ENCODE measurements around the gene ZBTB7B. TPM values are rescaled to one million over a fixed set of nuclear protein-coding genes. Genes with fewer than 3 reads are reported as not detected.

The ZBTB7B gene
- total RNA-seq, 2 experiments from 2014 or later, result 22.8 to 25.1 TPM

DNA sequence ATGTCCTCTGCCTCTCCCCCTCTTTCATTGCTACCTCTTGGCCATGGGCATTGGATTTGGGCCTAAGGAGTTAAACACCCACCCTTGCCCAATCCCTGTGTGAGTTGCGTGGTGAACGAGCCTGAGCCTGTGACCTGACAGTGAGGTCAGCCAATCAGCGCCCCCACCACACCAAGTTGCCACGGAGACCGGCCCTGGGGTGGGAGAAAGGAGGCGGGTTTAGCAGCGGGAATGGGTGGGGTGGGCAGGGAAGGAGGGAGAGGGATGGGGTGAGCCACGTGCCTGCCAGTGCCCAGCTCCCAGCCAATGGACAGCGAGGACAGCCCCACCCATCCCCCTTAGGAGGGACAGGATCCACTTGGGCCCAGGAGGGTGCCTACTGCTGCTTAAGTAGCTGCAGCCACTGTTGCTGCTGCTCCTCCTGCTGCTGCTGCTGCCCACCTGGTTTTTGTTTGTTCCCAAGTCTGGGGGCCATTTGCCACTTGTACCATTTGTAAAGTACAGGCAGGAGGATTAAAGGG, 9.5 kb downstream of the ZBTB7B start:
- intact Hi-C loops (cut with DNase I, micrococcal nuclease), result no loop called here
- TF ChIP-seq CTCF (IDR thresholded peaks at IDR 0.05), result no peak
- Mint-ChIP-seq H3K36me3 (ENCODE audit: low read depth) (peaks cover 48% of the 10 kb centered on the region), H3K4me1 (ENCODE audit: low read depth) (peaks cover 80% of the 10 kb centered on the region), H3K27me3 (no peaks in the 10 kb centered on the region), H3K4me3 (peak overlapping the region; percentile 91), H3K27ac (peak overlapping the region; percentile 92), H3K9me3 (no peaks in the 10 kb centered on the region)
- DNase-seq, result peak in 4 of 14 experiments; percentile 42 to 58 (median 51)
- Histone ChIP-seq H3K4me1 (ENCODE audit: insufficient read depth, low read length) (peaks cover 99% of the 10 kb centered on the region), H3K27me3 (ENCODE audit: control insufficient read depth in 1 of 2, insufficient read depth in 2 of 2, low read length in 2 of 2) (no peaks in the 10 kb centered on the region), H3K9me3 (ENCODE audit: control insufficient read depth in 1 of 2, insufficient read depth in 1 of 2, low read length in 2 of 2) (no peaks in the 10 kb centered on the region), H3K4me3 (ENCODE audit: low read length) (peak overlapping the region; percentile 89), H3K27ac (ENCODE audit: low read depth in 1 of 2, low read length in 2 of 2) (peak overlapping the region; percentile 87 to 88), H3K36me3 (ENCODE audit: insufficient read depth, low read length) (peaks cover 48% of the 10 kb centered on the region)
- ChIA-PET CTCF (interaction anchor here (1.0 to 1.6 kb wide), 4 partner anchors 9 to 57 kb away, joined by 3 to 5 read pairs (median 3); no protein-coding TSS in a partner anchor), POLR2A (interaction anchor here (0.6 to 10.7 kb wide), 12 partner anchors 9 to 123 kb away, joined by 3 to 189 read pairs (median 4); partner anchors contain the start of genes CKS1B, FLAD1, PBXIP1 and ZBTB7B)
- no peak for ATAC-seq (ENCODE audit: poor library complexity)

GRCh38 chr1:155012776-155013602, 10.4 kb downstream of the ZBTB7B start:
- peak overlapping the region; percentile 89 for H3K4me3 ChIP-seq (ENCODE audit: low read length)
- ATAC-seq (ENCODE audit: poor library complexity) (peak; percentile 4), DNase-seq (no peak)
- Mint-ChIP-seq H3K4me1 (ENCODE audit: low read depth) (peaks cover 78% of the 10 kb centered on the region), H3K9me3 (no peaks in the 10 kb centered on the region), H3K36me3 (ENCODE audit: low read depth) (peaks cover 48% of the 10 kb centered on the region), H3K27me3 (no peaks in the 10 kb centered on the region), H3K4me3 (peak overlapping the region; percentile 91), H3K27ac (peak overlapping the region; percentile 92)
- H3K27me3 ChIP-seq (ENCODE audit: control insufficient read depth in 1 of 2, insufficient read depth in 2 of 2, low read length in 2 of 2), result no peaks in the 10 kb centered on the region
- ChIA-PET POLR2A (interaction anchor here (0.6 to 10.7 kb wide), 13 partner anchors 8 to 454 kb away, joined by 3 to 189 read pairs (median 4); partner anchors contain the start of genes CKS1B, FLAD1, PBXIP1 and PMVK), CTCF (interaction anchor here (1.0 to 1.6 kb wide), 4 partner anchors 9 to 58 kb away, joined by 3 to 5 read pairs (median 3); no protein-coding TSS in a partner anchor)
- H3K36me3 ChIP-seq (ENCODE audit: insufficient read depth, low read length), result peaks cover 48% of the 10 kb centered on the region
- TF ChIP-seq CTCF (IDR thresholded peaks at IDR 0.05), result no peak
- intact Hi-C loops (cut with DNase I, micrococcal nuclease), result no loop called here
- H3K4me1 ChIP-seq (ENCODE audit: insufficient read depth, low read length), result peaks cover 99% of the 10 kb centered on the region
- peak overlapping the region; percentile 87 to 88 for H3K27ac ChIP-seq (ENCODE audit: low read depth in 1 of 2, low read length in 2 of 2)
- H3K9me3 ChIP-seq (ENCODE audit: control insufficient read depth in 1 of 2, insufficient read depth in 1 of 2, low read length in 2 of 2), result no peaks in the 10 kb centered on the region

- ChIA-PET POLR2A (interaction anchor here (1.2 to 10.7 kb wide), 9 partner anchors 14 to 455 kb away, joined by 3 to 189 read pairs (median 5); partner anchors contain the start of genes CKS1B, FLAD1, PBXIP1 and PMVK), CTCF (interaction anchor here (1.6 to 9.7 kb wide), 2 partner anchors 15 to 40 kb away, joined by 3 to 159 read pairs; partner anchors contain the start of genes LENEP and ZBTB7B)
- Mint-ChIP-seq H3K36me3 (ENCODE audit: low read depth) (peaks cover 48% of the 10 kb centered on the region), H3K9me3 (no peaks in the 10 kb centered on the region), H3K4me1 (ENCODE audit: low read depth) (peaks cover 79% of the 10 kb centered on the region), H3K4me3 (peak overlapping the region; percentile 91), H3K27me3 (no peaks in the 10 kb centered on the region), H3K27ac (peak overlapping the region; percentile 92)
- no peak for TF ChIP-seq CTCF (IDR thresholded peaks at IDR 0.05)
- intact Hi-C loops (cut with DNase I, micrococcal nuclease), result no loop called here
- DNase-seq (peak in 11 of 14 experiments; percentile 47 to 84 (median 65)), ATAC-seq (ENCODE audit: poor library complexity) (peak; percentile 26)
- peak overlapping the region; percentile 87 to 88 for H3K27ac ChIP-seq (ENCODE audit: low read depth in 1 of 2, low read length in 2 of 2)
- H3K36me3 ChIP-seq (ENCODE audit: insufficient read depth, low read length), result peaks cover 52% of the 10 kb centered on the region
- peak overlapping the region; percentile 89 for H3K4me3 ChIP-seq (ENCODE audit: low read length)
- peaks cover 99% of the 10 kb centered on the region for H3K4me1 ChIP-seq (ENCODE audit: insufficient read depth, low read length)
- H3K27me3 ChIP-seq (ENCODE audit: control insufficient read depth in 1 of 2, insufficient read depth in 2 of 2, low read length in 2 of 2), result no peaks in the 10 kb centered on the region
- H3K9me3 ChIP-seq (ENCODE audit: control insufficient read depth in 1 of 2, insufficient read depth in 1 of 2, low read length in 2 of 2), result no peaks in the 10 kb centered on the region
Observed at GRCh38 chr1:155013632-155014031, 11.0 kb downstream of the ZBTB7B start.

Measured in CD4-positive, alpha-beta T cell (primary cell).